ENCODE data around the gene PCDHGB4. TPM values are rescaled to one million over a fixed set of nuclear protein-coding genes. Genes with fewer than 3 reads are reported as not detected.

Gene PCDHGB4
- total RNA-seq, 1 donor from 2014 or later = 27.3 TPM

DNA sequence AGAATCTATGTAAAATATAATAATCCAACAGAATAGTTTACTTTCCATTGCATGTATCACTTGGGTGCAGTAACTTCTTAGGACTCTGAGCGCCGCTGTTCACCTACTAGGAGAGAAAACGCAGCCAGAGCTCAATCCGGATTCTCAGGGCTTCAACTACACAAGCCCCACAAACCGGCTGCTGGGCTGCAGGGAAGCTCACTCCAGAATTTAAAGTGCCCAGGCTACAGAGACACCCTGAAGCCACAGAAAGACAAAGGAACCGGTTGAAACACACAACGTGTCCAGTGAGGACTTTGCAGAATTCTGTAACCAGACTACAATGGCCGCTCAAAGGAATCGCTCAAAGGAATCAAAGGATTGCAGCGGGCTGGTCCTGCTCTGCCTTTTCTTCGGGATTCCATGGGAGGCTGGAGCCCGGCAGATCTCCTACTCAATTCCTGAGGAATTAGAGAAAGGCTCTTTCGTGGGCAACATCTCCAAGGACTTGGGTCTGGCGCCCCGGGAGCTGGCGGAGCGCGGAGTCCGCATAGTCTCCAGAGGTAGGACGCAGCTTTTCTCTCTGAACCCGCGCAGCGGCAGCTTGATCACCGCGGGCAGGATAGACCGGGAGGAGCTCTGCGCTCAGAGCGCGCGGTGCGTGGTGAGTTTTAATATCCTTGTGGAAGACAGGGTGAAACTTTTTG lies 25.5 kb downstream of the PCDHGB4 start, which contains the start of gene PCDHGA10:
Gene PCDHGA10, plus strand, starts transcription at position 134 of the 686 bp plus-strand sequence. Its CDS starts 189 bp downstream, at position 323.

GRCh38 chr5:141417494-141418172 lies 30.1 kb downstream of the PCDHGB4 start, which contains the start of gene PCDHGB7:
TSS of gene PCDHGB7 (plus strand) at chr5:141417677. CDS start at chr5:141417860, 183 bp downstream.

DNA sequence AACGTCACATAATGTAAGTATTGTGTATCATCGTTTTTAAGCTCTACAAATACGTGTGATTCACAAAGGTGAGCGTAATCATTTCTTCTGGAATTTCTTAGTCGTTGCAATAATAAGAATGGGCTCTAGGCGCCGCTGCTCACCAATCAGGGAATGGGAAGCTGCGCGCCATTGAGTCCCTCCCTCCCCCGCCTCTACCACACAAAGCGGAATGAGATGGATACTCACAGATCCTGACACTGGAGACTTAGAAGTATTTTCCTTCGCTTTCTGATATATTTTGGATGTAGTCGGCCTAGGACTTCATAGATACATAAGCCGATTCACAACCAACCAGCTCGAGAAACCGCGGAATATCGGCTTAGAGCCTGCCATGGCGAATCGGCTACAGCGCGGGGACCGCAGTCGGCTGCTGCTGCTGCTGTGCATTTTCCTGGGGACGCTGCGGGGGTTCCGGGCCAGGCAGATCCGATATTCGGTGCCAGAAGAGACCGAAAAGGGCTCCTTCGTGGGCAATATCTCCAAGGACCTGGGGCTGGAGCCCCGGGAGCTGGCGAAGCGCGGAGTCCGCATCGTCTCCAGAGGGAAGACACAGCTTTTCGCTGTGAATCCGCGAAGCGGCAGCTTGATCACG lies 33.5 kb downstream of the PCDHGB4 start, which contains the start of gene PCDHGA11:
Gene PCDHGA11, plus strand, starts transcription at position 197 of the 634 bp plus-strand sequence. Its CDS starts 177 bp downstream, at position 374.

DNA sequence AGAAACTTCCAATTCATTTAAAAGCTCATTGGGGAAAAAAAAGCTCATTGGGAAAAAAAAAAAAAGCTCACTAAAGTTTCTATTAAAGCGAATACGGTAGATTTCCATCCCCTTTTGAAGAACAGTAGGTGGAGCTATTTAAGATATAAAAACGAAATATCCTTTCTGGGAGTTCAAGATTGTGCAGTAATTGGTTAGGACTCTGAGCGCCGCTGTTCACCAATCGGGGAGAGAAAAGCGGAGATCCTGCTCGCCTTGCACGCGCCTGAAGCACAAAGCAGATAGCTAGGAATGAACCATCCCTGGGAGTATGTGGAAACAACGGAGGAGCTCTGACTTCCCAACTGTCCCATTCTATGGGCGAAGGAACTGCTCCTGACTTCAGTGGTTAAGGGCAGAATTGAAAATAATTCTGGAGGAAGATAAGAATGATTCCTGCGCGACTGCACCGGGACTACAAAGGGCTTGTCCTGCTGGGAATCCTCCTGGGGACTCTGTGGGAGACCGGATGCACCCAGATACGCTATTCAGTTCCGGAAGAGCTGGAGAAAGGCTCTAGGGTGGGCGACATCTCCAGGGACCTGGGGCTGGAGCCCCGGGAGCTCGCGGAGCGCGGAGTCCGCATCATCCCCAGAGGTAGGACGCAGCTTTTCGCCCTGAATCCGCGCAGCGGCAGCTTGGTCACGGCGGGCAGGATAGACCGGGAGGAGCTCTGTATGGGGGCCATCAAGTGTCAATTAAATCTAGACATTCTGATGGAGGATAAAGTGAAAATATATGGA lies 43.0 kb downstream of the PCDHGB4 start, which contains the start of gene PCDHGA12:
Gene PCDHGA12, plus strand, starts transcription at position 176 of the 782 bp plus-strand sequence. Its CDS starts 253 bp downstream, at position 429.

Other genes starting within 250 kb of the PCDHGB4 start
- 0.14 and 0.30 TPM in 2 replicates for gene PCDHB6, start 237.6 kb upstream of the PCDHGB4 start, total RNA-seq
- 0.18 and 0.89 TPM in 2 replicates for gene PCDHB7, start 215.1 kb upstream of the PCDHGB4 start, total RNA-seq
- 0.05 and 0.89 TPM in 2 replicates for gene PCDHB8, start 209.9 kb upstream of the PCDHGB4 start, total RNA-seq
- gene PCDHB16, start 205.3 kb upstream of the PCDHGB4 start, total RNA-seq = 0.09 and 0.30 TPM in 2 replicates
- gene PCDHB9, start 200.5 kb upstream of the PCDHGB4 start, total RNA-seq = 0.18 and 0.30 TPM in 2 replicates
- gene PCDHB10, start 195.3 kb upstream of the PCDHGB4 start, total RNA-seq = 0.42 and 0.59 TPM in 2 replicates
- 0.05 and 0.30 TPM in 2 replicates for gene PCDHB11, start 188.1 kb upstream of the PCDHGB4 start, total RNA-seq
- 0.05 and 0.30 TPM in 2 replicates for gene PCDHB12, start 179.0 kb upstream of the PCDHGB4 start, total RNA-seq
- gene PCDHB13, start 173.8 kb upstream of the PCDHGB4 start, total RNA-seq = 0.28 and 0.89 TPM in 2 replicates
- gene PCDHB14, start 164.4 kb upstream of the PCDHGB4 start, total RNA-seq = 0.42 and 1.5 TPM in 2 replicates
- gene PCDHB15, start 142.3 kb upstream of the PCDHGB4 start, total RNA-seq = 0.28 and 0.59 TPM in 2 replicates
- gene SLC25A2, start 83.6 kb upstream of the PCDHGB4 start, total RNA-seq = 0.28 and 0.30 TPM in 2 replicates
- gene TAF7, start 66.9 kb upstream of the PCDHGB4 start, total RNA-seq = 79.9 and 81.4 TPM in 2 replicates
- gene PCDHGA1, start 57.2 kb upstream of the PCDHGB4 start, total RNA-seq = 0.69 and 0.89 TPM in 2 replicates
- gene PCDHGA2, start 48.9 kb upstream of the PCDHGB4 start, total RNA-seq = 3.5 and 3.9 TPM in 2 replicates
- 1.6 and 2.1 TPM in 2 replicates for gene PCDHGA3, start 43.9 kb upstream of the PCDHGB4 start, total RNA-seq
- 3.3 TPM in 2 replicates for gene PCDHGB1, start 37.6 kb upstream of the PCDHGB4 start, total RNA-seq
- 5.8 and 6.5 TPM in 2 replicates for gene PCDHGA4, start 32.7 kb upstream of the PCDHGB4 start, total RNA-seq
- gene PCDHGB2, start 27.7 kb upstream of the PCDHGB4 start, total RNA-seq = 2.1 and 2.4 TPM in 2 replicates
- gene PCDHGA5, start 23.5 kb upstream of the PCDHGB4 start, total RNA-seq = 0.89 and 0.92 TPM in 2 replicates
- gene PCDHGB3, start 17.5 kb upstream of the PCDHGB4 start, total RNA-seq = 6.5 and 6.8 TPM in 2 replicates
- gene PCDHGA6, start 13.8 kb upstream of the PCDHGB4 start, total RNA-seq = 3.2 and 4.2 TPM in 2 replicates
- gene PCDHGA7, start 5.0 kb upstream of the PCDHGB4 start, total RNA-seq = 4.2 and 6.8 TPM in 2 replicates
- gene PCDHGA8, start 4.9 kb downstream of the PCDHGB4 start, total RNA-seq = 2.8 and 3.0 TPM in 2 replicates
- 30.9 and 34.3 TPM in 2 replicates for gene PCDHGB5, start 10.2 kb downstream of the PCDHGB4 start, total RNA-seq
- gene PCDHGA9, start 15.1 kb downstream of the PCDHGB4 start, total RNA-seq = 3.6 and 4.5 TPM in 2 replicates
- gene PCDHGB6, start 20.3 kb downstream of the PCDHGB4 start, total RNA-seq = 2.4 and 2.8 TPM in 2 replicates
- gene PCDHGA10, start 25.3 kb downstream of the PCDHGB4 start, total RNA-seq = 6.8 and 8.6 TPM in 2 replicates
- 8.3 and 10.1 TPM in 2 replicates for gene PCDHGB7, start 30.0 kb downstream of the PCDHGB4 start, total RNA-seq
- gene PCDHGA11, start 33.4 kb downstream of the PCDHGB4 start, total RNA-seq = 12.5 and 19.4 TPM in 2 replicates
- gene PCDHGA12, start 42.8 kb downstream of the PCDHGB4 start, total RNA-seq = 16.3 and 33.7 TPM in 2 replicates
- gene PCDHGC3, start 88.3 kb downstream of the PCDHGB4 start, total RNA-seq = 38.6 and 69.3 TPM in 2 replicates
- 2.4 and 3.5 TPM in 2 replicates for gene PCDHGC4, start 97.3 kb downstream of the PCDHGB4 start, total RNA-seq
- 2.4 and 10.2 TPM in 2 replicates for gene PCDHGC5, start 101.4 kb downstream of the PCDHGB4 start, total RNA-seq
- 14.0 and 53.9 TPM in 2 replicates for gene DIAPH1, start 231.3 kb downstream of the PCDHGB4 start, total RNA-seq
- 44.2 and 49.2 TPM in 2 replicates for gene HDAC3, start 249.2 kb downstream of the PCDHGB4 start, total RNA-seq
- 3.9 and 7.0 TPM in 2 replicates for gene RELL2, start 249.3 kb downstream of the PCDHGB4 start, total RNA-seq

Data from smooth muscle cell of the umbilical artery (primary cell).